Measurements from ENCODE around the gene NPAS2. TPM values are rescaled to one million over a fixed set of nuclear protein-coding genes. Genes with fewer than 3 reads are reported as not detected.

The NPAS2 gene
- total and polyA plus RNA-seq, 2 donors (not counting 3 experiments of a cell fraction or from before 2014, with no cell fraction given): 29.0 to 53.9 TPM

DNA sequence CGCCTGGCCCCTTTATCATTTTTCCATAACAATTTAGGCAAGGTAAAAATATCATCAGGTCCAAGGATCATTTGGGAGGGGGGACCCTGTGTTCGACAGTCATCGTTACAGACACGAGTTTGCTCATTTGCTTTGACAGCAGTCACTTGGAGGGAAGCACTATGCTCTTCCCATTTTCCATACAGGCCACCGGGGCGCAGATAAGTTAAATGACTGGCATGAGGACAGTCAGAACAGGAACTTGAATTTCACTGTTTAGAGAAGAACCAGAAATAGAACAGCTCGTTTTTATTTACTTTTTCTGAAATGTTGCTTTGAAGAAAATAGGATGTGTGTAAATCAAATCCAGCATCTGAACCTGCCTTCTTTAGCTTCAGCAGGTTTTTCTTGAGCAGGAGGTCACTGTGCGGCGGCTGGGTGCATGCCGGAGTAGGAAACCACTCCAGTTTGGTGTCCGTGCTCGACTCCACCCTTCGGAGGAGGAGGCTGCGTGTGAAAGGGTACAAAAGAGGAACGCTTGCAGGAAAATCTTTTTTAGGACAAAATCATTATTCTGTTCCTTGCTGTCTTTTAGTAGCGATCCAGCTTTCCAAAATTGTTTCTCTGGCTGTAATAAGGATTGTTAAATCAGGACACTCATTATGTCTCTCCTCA is 15.2 kb downstream of the NPAS2 start:
- Histone ChIP-seq H4K20me1 (replicated peaks; ENCODE audit: control insufficient read depth, extremely low read depth, insufficient read depth, low read length) (no peaks in the 10 kb centered on the region), H3K4me2 (ENCODE audit: insufficient read depth, low read length) (no peak overlapping the region), H3K36me3 (ENCODE audit: control insufficient read depth in 2 of 2, extremely low read depth in 1 of 2, insufficient read depth in 2 of 2, low read length in 2 of 2) (peaks cover 2 to 6% of the 10 kb centered on the region in 2 experiments), H3K4me1 (ENCODE audit: control insufficient read depth, extremely low read depth, insufficient read depth, low read length) (no peaks in the 10 kb centered on the region), H2AFZ (ENCODE audit: low read depth, low read length) (no peak overlapping the region), H3K27me3 (ENCODE audit: control insufficient read depth in 2 of 2, insufficient read depth in 2 of 2, low read length in 2 of 2) (no peaks in the 10 kb centered on the region), H3K79me2 (ENCODE audit: control insufficient read depth, insufficient read depth, low read length) (peaks cover 47% of the 10 kb centered on the region), H3K27ac (ENCODE audit: insufficient read depth, low read depth, low read length) (no peak overlapping the region), H3K9me1 (replicated peaks; ENCODE audit: control insufficient read depth, extremely low read depth, insufficient read depth, low read length) (no peaks in the 10 kb centered on the region), H3K9me3 (replicated peaks; ENCODE audit: control insufficient read depth, insufficient read depth, low read length) (no peaks in the 10 kb centered on the region), H3K9ac (replicated peaks; ENCODE audit: extremely low read depth, insufficient read depth, low read length) (no peak overlapping the region), H3K4me3 (replicated peaks in 1 of 3; ENCODE audit: insufficient read depth in 1 of 3, low read depth in 1 of 3, low read length in 3 of 3) (no peak overlapping the region)
- intact Hi-C loops (cut with micrococcal nuclease) (no loop called here), dilution Hi-C loops (cut with MboI; ENCODE audit: extremely low pct_ligation_motif_present, low sequenced_read_pairs) (no loop called here)
- CTCF ChIA-PET: no interaction called here
- BruUV-seq (replicated peaks): no TSS peak
- DNase-seq (ENCODE audit: low read depth, low spot score) (no peak), FAIRE-seq (no peak)
- POLR2A ChIA-PET: no interaction called here
- TF ChIP-seq POLR2A (IDR thresholded peaks at IDR 0.05; ENCODE audit: low read depth, low read length) (no peak), GATA2 (IDR thresholded peaks at IDR 0.05; ENCODE audit: insufficient read depth, insufficient read length, low read depth, low read length) (no peak), MYC (IDR thresholded peaks at IDR 0.05; ENCODE audit: low read depth, low read length) (no peak), POLR2AphosphoS5 (IDR thresholded peaks at IDR 0.05; ENCODE audit: insufficient read depth, low read depth, low read length) (no peak), FOS (IDR thresholded peaks at IDR 0.05; ENCODE audit: borderline replicate concordance, insufficient read depth, low read length) (no peak), JUN (IDR thresholded peaks at IDR 0.05; ENCODE audit: borderline replicate concordance, insufficient read depth, insufficient read length, low read depth) (no peak), EZH2 (IDR thresholded peaks at IDR 0.05; ENCODE audit: borderline replicate concordance, low read depth, low read length, severe bottlenecking) (no peak)
- TF ChIP-seq, protein P1, sequence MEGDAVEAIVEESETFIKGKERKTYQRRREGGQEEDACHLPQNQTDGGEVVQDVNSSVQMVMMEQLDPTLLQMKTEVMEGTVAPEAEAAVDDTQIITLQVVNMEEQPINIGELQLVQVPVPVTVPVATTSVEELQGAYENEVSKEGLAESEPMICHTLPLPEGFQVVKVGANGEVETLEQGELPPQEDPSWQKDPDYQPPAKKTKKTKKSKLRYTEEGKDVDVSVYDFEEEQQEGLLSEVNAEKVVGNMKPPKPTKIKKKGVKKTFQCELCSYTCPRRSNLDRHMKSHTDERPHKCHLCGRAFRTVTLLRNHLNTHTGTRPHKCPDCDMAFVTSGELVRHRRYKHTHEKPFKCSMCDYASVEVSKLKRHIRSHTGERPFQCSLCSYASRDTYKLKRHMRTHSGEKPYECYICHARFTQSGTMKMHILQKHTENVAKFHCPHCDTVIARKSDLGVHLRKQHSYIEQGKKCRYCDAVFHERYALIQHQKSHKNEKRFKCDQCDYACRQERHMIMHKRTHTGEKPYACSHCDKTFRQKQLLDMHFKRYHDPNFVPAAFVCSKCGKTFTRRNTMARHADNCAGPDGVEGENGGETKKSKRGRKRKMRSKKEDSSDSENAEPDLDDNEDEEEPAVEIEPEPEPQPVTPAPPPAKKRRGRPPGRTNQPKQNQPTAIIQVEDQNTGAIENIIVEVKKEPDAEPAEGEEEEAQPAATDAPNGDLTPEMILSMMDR (IDR thresholded peaks at IDR 0.05; ENCODE audit: extremely low read depth in 1 of 2, insufficient read depth in 1 of 2, low read depth in 1 of 2, low read length in 2 of 2): no peak
- TF ChIP-seq, protein P2, sequence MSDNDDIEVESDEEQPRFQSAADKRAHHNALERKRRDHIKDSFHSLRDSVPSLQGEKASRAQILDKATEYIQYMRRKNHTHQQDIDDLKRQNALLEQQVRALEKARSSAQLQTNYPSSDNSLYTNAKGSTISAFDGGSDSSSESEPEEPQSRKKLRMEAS (IDR thresholded peaks at IDR 0.05; ENCODE audit: insufficient read depth, insufficient read length): no peak
